Fibroblast of villous mesenchyme (primary cell): ENCODE measurements around the gene COPE. TPM values are rescaled to one million over a fixed set of nuclear protein-coding genes. Genes with fewer than 3 reads are reported as not detected.

ENCODE experiments used
- DNase-seq: peaks from one replicate; pipeline ENCODE4 v3.0.0-alpha.2; 2010; ENCODE audit warnings: low read depth
- H3K4me3 ChIP-seq: 2 replicates; pipeline ENCODE4 v1.5.1; 2011; ENCODE audit warnings: low read depth, mild to moderate bottlenecking, low read length
- CTCF ChIP-seq: IDR thresholded peaks from 2 replicates; pipeline ENCODE4 v1.5.1; 2012; ENCODE audit warnings: low read depth, mild to moderate bottlenecking, low read length; ENCODE audit not compliant: insufficient read depth
- total RNA-seq: library from RNA; depleted of rRNA; stranded (reverse); fragments of >200 nt; gene quantifications from 2 replicates; pipeline ENCODE4 v1.2.3, GENCODE V29; 2012

COPE gene
- total RNA-seq, 1 donor, result 222 TPM

GRCh38 chr19:18898081-18898606, 21.0 kb downstream of the COPE start:
- no peak for TF ChIP-seq CTCF
- H3K4me3 ChIP-seq, result no peak overlapping the region
- DNase-seq, result no peak

- TF ChIP-seq CTCF, result no peak
- H3K4me3 ChIP-seq, result no peak overlapping the region
- no peak for DNase-seq
These were observed 21.8 kb downstream of the COPE start for GRCh38 chr19:18897094-18898029.

GRCh38 chr19:18896421-18896841, 22.8 kb downstream of the COPE start:
- DNase-seq, result no peak
- no peak for TF ChIP-seq CTCF
- no peak overlapping the region for H3K4me3 ChIP-seq

GRCh38 chr19:18895824-18896341, 23.3 kb downstream of the COPE start, which contains the start of gene CERS1:
CERS1 (minus strand) TSS chr19:18896158; CDS start chr19:18896072, 86 bp downstream.
- TF ChIP-seq CTCF, result no peak
- peak within 1 kb of the TSS; percentile 53 for H3K4me3 ChIP-seq
- DNase-seq, result peak; percentile 10

- TF ChIP-seq CTCF, result peak; percentile 36
- peak; percentile 39 for DNase-seq
- H3K4me3 ChIP-seq, result peak overlapping the region; percentile 53
These were observed 24.0 kb downstream of the COPE start for GRCh38 chr19:18895038-18895823.

GRCh38 chr19:18894254-18895037, 24.7 kb downstream of the COPE start:
- no peak for TF ChIP-seq CTCF
- no peak for DNase-seq
- no peak overlapping the region for H3K4me3 ChIP-seq
